Measurements from ENCODE around the gene DNER. TPM values are rescaled to one million over a fixed set of nuclear protein-coding genes. Genes with fewer than 3 reads are reported as not detected.

Gene DNER
- total and polyA plus RNA-seq, 2 of the 4 experiments (the other 2 are of a cell fraction) = under 0.01 to 0.14 TPM

DNA sequence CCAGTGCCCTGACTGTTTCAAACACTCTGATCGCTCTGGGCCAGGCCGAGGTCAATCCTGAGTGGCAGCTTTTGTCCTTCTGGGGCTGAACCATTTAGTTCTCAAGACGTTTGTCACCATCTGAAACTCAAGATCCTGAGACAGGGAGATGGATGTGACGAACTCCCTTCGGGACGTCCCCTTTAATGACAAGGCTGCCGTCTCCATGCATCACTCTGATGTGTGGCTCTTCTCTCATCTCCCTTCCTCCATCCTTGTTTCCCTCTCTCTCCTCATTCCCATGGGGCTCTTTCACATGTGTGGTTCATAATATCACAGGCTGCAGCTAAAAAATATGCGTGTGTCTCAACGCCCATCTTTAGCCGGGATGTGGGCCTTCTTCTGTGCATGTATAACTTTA is 189.6 kb downstream of the DNER start:
- H3K36me3 ChIP-seq (ENCODE audit: control insufficient read depth, insufficient read depth, low read length) = no peaks in the 10 kb centered on the region
- no peak overlapping the region for H4K5ac ChIP-seq (ENCODE audit: low read depth, low read length)
- H2AFZ ChIP-seq (replicated peaks; ENCODE audit: low read length, poor library complexity) = no peak overlapping the region
- no peaks in the 10 kb centered on the region for H3K27me3 ChIP-seq (ENCODE audit: control insufficient read depth, insufficient read depth, low read length)
- H2BK120ac ChIP-seq (ENCODE audit: low read depth, low read length) = no peak overlapping the region
- intact Hi-C loops (cut with micrococcal nuclease) = no loop called here
- H3K4me2 ChIP-seq (ENCODE audit: low read depth, low read length) = no peak overlapping the region
- no peak overlapping the region for H3K18ac ChIP-seq (ENCODE audit: low read depth, low read length)
- H4K8ac ChIP-seq (ENCODE audit: low read depth in 2 of 2, low read length in 2 of 2) = no peak overlapping the region
- ATAC-seq (ENCODE audit: low read depth) (no peak), DNase-seq (no peak)
- H3K23ac ChIP-seq (ENCODE audit: low read depth, low read length) = no peak overlapping the region
- H3K9me1 ChIP-seq (ENCODE audit: insufficient read depth, low read length) = no peaks in the 10 kb centered on the region
- no peak overlapping the region for H3K4ac ChIP-seq (ENCODE audit: low read depth, low read length)
- POLR2A ChIA-PET (ENCODE audit: unreplicated experiment) = no interaction called here
- in situ Hi-C loops (cut with MboI; ENCODE audit: low sequenced_read_pairs) = no loop called here
- H2AK9ac ChIP-seq (replicated peaks; ENCODE audit: low read depth, low read length, poor library complexity) = no peak overlapping the region
- H3K9me3 ChIP-seq (ENCODE audit: control insufficient read depth, insufficient read depth, low read length) = peaks cover 5% of the 10 kb centered on the region
- H2BK15ac ChIP-seq (ENCODE audit: low read depth, low read length) = no peak overlapping the region
- no TSS peak for BruUV-seq (replicated peaks)
- H3K56ac ChIP-seq (ENCODE audit: extremely low read depth, insufficient read depth, low read length) = no peak overlapping the region
- H2BK20ac ChIP-seq (ENCODE audit: low read depth, low read length) = no peak overlapping the region
- CTCF ChIA-PET = no interaction called here
- H3K9ac ChIP-seq (ENCODE audit: low read depth, low read length) = no peak overlapping the region
- H3K4me1 ChIP-seq (ENCODE audit: control insufficient read depth, insufficient read depth, low read length) = no peaks in the 10 kb centered on the region
- no peak overlapping the region for H3K27ac ChIP-seq (ENCODE audit: insufficient read depth, low read length)
- H4K91ac ChIP-seq (ENCODE audit: insufficient read depth, low read depth, low read length) = no peak overlapping the region
- H3K79me1 ChIP-seq (ENCODE audit: low read depth in 1 of 2, low read length in 2 of 2) = no peaks in the 10 kb centered on the region
- TF ChIP-seq CHD1 (IDR thresholded peaks at IDR 0.05; ENCODE audit: low read depth, low read length) = no peak
- TF ChIP-seq RCOR1 (IDR thresholded peaks at IDR 0.05; ENCODE audit: insufficient replicate concordance, low read length) = no peak
- TF ChIP-seq SMC3 (IDR thresholded peaks at IDR 0.05; ENCODE audit: low read depth, low read length) = no peak
- H3K14ac ChIP-seq (replicated peaks; ENCODE audit: low read depth, low read length) = no peak overlapping the region
- dilution Hi-C loops (cut with HindIII; ENCODE audit: low sequenced_read_pairs, unreplicated experiment) = no loop called here
- H2AK5ac ChIP-seq (ENCODE audit: low read depth, low read length) = no peak overlapping the region
- 70% methylated on average over 8 of the region's 10 CpGs; no CpG with 5 or more reads in 1 of the 2 experiments for WGBS, 2 experiments (ENCODE audit: extremely low coverage in 2 of 2, insufficient read length in 1 of 2)
- H3K4me3 ChIP-seq (ENCODE audit: insufficient read depth, low read depth, low read length) = no peak overlapping the region
- H4K20me1 ChIP-seq (ENCODE audit: insufficient read depth, low read length) = no peaks in the 10 kb centered on the region
- H2BK5ac ChIP-seq (ENCODE audit: low read depth, low read length, poor library complexity, severe bottlenecking) = no peak overlapping the region

Data from IMR-90 (cell line).